DND-41 (cell line): Measurements from ENCODE around the gene KIF3C.

Source experiments
- ATAC-seq: fragments of 200-7000 bp; cut with Tn5 transposase; 3 replicates; pipeline ENCODE4 v1.9.1; 2021; ENCODE audit warnings: low read depth; ENCODE audit not compliant: insufficient read depth
- DNase-seq: peaks from one replicate; pipeline ENCODE4 v3.0.0-alpha.2; 2020
- H2AFZ ChIP-seq: 2 replicates; pipeline ENCODE4 v1.6.0; 2012; ENCODE audit warnings: low read depth, low read length
- H3K27ac ChIP-seq: 2 replicates; pipeline ENCODE4 v1.5.1; 2012; ENCODE audit warnings: low read length, inconsistent platforms
- H3K27me3 ChIP-seq: fragments of 200-600 bp; sonication (generic); 2 replicates; pipeline ENCODE4 v1.6.0; 2012; ENCODE audit warnings: low read length, mild to moderate bottlenecking, inconsistent platforms; ENCODE audit not compliant: insufficient read depth, poor library complexity
- H3K36me3 ChIP-seq: 2 replicates; pipeline ENCODE4 v1.5.1; 2012; ENCODE audit warnings: low read length, inconsistent platforms; ENCODE audit not compliant: insufficient read depth
- H3K4me1 ChIP-seq: 2 replicates; pipeline ENCODE4 v1.5.1; 2012; ENCODE audit warnings: mild to moderate bottlenecking, low read length; ENCODE audit not compliant: insufficient read depth
- H3K4me2 ChIP-seq: 2 replicates; pipeline ENCODE4 v1.6.0; 2012; ENCODE audit warnings: mild to moderate bottlenecking, moderate library complexity, low read length, inconsistent platforms; ENCODE audit not compliant: insufficient read depth
- H3K4me3 ChIP-seq, 2 experiments: fragments of 200-600 bp in 1 of 2; shearing (Covaris generic) in 1 of 2; 2 replicates each; pipeline ENCODE4 v1.5.1; 2012 to 2016; ENCODE audit warnings: inconsistent platforms in 2 of 2, low read length in 2 of 2, mild to moderate bottlenecking in 2 of 2, low read depth in 1 of 2, moderate library complexity in 1 of 2
- H3K79me2 ChIP-seq: 2 replicates; pipeline ENCODE4 v1.6.0; 2012; ENCODE audit warnings: low read length, inconsistent platforms; ENCODE audit not compliant: insufficient read depth
- H3K9ac ChIP-seq: 2 replicates; pipeline ENCODE4 v1.6.0; 2012; ENCODE audit warnings: low read depth, mild to moderate bottlenecking, inconsistent platforms, low read length, moderate library complexity
- H3K9me3 ChIP-seq: 2 replicates; pipeline ENCODE4 v1.5.1; 2012; ENCODE audit warnings: low read length, moderate library complexity, mild to moderate bottlenecking, inconsistent platforms; ENCODE audit not compliant: insufficient read depth, severe bottlenecking
- H4K20me1 ChIP-seq: 2 replicates; pipeline ENCODE4 v1.6.0; 2012; ENCODE audit warnings: low read length; ENCODE audit not compliant: insufficient read depth
- CTCF ChIP-seq: IDR thresholded peaks from 2 replicates; pipeline ENCODE4 v1.5.1; 2012; ENCODE audit warnings: borderline replicate concordance, low read length, moderate library complexity, mild to moderate bottlenecking; ENCODE audit not compliant: poor library complexity, severe bottlenecking; ENCODE audit errors: extremely low read depth
- EZH2 ChIP-seq: IDR thresholded peaks from 3 replicates; pipeline ENCODE4 v1.6.1; 2012; ENCODE audit warnings: borderline replicate concordance, low read depth, mild to moderate bottlenecking, moderate library complexity, low read length, inconsistent platforms; ENCODE audit not compliant: severe bottlenecking

The KIF3C gene

GRCh38 chr2:25957743-25958142 is 24.6 kb downstream of the KIF3C start:
- Histone ChIP-seq H3K27ac (no peak overlapping the region), H3K4me2 (no peak overlapping the region), H3K9me3 (no peaks in the 10 kb centered on the region), H3K36me3 (peaks cover 30% of the 10 kb centered on the region), H2AFZ (no peak overlapping the region), H3K4me1 (no peaks in the 10 kb centered on the region), H3K9ac (no peak overlapping the region), H3K4me3 (no peak overlapping the region), H4K20me1 (no peaks in the 10 kb centered on the region), H3K79me2 (no peaks in the 10 kb centered on the region), H3K27me3 (no peaks in the 10 kb centered on the region)
- DNase-seq: no peak
- no peak for ATAC-seq
- TF ChIP-seq CTCF (no peak), EZH2 (no peak)

- peaks cover 30% of the 10 kb centered on the region for H3K36me3 ChIP-seq
- H3K4me1 ChIP-seq: no peaks in the 10 kb centered on the region
- H3K79me2 ChIP-seq: no peaks in the 10 kb centered on the region
- ATAC-seq (no peak), DNase-seq (no peak)
- H4K20me1 ChIP-seq: no peaks in the 10 kb centered on the region
- no peak overlapping the region for H3K9ac ChIP-seq
- no peak overlapping the region for H3K4me2 ChIP-seq
- no peak overlapping the region for H3K27ac ChIP-seq
- no peaks in the 10 kb centered on the region for H3K27me3 ChIP-seq
- H2AFZ ChIP-seq: no peak overlapping the region
- TF ChIP-seq CTCF: peak; percentile 40
- no peak for TF ChIP-seq EZH2
- H3K4me3 ChIP-seq: no peak overlapping the region
- H3K9me3 ChIP-seq: no peaks in the 10 kb centered on the region
Observed at GRCh38 chr2:25955869-25956535, 26.3 kb downstream of the KIF3C start.

GRCh38 chr2:25955036-25955435 is 27.3 kb downstream of the KIF3C start:
- Histone ChIP-seq H3K4me3 (no peak overlapping the region), H3K9me3 (no peaks in the 10 kb centered on the region), H3K27ac (no peak overlapping the region), H3K36me3 (peaks cover 30% of the 10 kb centered on the region), H2AFZ (no peak overlapping the region), H4K20me1 (no peaks in the 10 kb centered on the region), H3K9ac (no peak overlapping the region), H3K4me2 (no peak overlapping the region), H3K79me2 (no peaks in the 10 kb centered on the region), H3K27me3 (no peaks in the 10 kb centered on the region), H3K4me1 (no peaks in the 10 kb centered on the region)
- no peak for DNase-seq
- TF ChIP-seq EZH2 (no peak), CTCF (no peak)
- no peak for ATAC-seq
